Mucosa of gallbladder (tissue), 1 donor: ENCODE data around the gene SBF1. TPM values are rescaled to one million over a fixed set of nuclear protein-coding genes. Genes with fewer than 3 reads are reported as not detected.
"Not testable (repeated sequence)": the region's sequence is repeated elsewhere in the genome, so short reads cannot be mapped to it uniquely, and the experiment has no call there.

Experiments used
- DNase-seq: peaks from one replicate; pipeline ENCODE4 v3.0.0-alpha.2; 2020; ENCODE audit warnings: low spot score
- total RNA-seq: library from RNA; stranded (reverse); gene quantifications from one replicate; pipeline ENCODE4 v1.2.1, GENCODE V29; 2021
- donor health status: DM: no; HTN: no; CAD: no.

SBF1 gene
- total RNA-seq, 1 donor from 2014 or later: 95.8 TPM

DNA sequence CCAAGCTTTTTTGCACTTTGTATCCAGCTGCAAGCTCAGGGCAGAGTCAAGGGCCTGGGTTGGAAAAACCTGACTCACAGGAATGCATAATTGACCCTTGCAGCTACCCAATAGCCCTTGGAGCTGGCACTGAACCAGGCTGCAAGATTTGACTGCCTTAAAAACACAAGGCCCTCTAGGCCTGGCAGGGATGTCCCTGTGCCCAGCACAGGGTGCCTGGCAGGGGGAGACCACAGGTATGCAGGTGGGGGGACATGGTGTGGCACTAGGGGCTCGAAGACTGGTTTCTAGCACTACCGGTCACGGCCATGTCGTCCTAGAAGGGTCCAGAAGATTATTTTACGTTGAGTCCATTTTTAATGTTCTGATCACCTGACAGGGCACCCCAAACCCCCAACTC, 30.2 kb downstream of the SBF1 start:
- DNase-seq: peak; percentile 75

DNA sequence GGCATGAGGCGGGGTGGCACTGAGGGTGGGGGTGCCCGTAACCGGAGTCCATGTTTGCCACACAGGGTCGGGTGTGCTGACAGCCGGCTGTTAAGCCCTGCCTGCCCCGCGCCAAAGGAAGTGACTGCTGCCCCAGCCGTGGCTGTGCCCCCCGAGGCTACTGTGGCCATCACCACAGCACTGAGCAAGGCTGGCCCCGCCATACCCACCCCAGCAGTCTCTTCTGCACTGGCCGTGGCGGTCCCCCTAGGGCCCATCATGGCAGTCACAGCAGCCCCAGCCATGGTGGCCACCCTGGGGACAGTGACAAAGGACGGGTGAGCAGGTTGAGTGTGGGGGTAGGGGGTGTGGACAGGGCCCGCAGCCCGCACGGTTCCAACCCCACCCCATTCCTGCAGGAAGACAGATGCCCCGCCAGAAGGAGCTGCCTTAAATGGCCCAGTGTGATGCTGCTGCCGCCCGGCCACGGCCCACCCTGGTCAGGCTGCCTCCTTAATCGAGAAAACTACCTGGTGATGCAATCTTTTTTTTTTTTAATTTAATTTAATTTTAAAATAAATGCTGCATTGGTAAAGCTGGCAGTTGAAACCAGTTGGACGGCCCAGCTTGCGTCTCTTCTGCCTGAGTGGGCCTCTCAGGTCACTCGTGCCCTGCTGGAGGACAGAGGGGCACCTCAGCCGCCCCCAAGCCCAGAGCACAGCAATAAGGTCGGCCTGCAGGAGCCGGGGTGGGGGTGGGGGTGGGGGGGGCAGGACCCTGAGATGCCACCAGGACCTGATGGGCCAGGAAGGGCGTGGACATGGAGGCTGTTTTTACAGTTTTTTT, 30.8 kb downstream of the SBF1 start:
- no peak for DNase-seq

DNA sequence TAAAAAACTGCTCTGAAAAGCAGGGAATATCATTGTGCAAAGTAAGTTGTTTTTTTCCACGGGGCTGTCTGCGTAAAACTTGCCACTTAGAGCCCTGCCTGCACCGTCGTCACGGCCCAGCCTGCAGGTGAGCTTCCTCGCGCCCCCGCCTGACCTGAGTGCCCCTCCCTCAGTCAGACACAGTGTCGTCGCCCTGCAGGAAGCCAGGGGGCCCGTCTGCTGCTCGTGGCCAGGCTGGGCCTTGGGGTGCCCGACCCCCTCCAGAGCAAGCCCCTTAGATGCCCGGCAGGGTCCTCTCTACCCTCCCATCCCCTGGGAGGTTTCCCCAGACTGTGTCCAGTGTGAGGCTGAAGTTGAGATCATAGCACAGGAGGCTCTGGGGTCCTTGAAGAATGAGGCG, 31.6 kb downstream of the SBF1 start:
- no peak for DNase-seq

DNA sequence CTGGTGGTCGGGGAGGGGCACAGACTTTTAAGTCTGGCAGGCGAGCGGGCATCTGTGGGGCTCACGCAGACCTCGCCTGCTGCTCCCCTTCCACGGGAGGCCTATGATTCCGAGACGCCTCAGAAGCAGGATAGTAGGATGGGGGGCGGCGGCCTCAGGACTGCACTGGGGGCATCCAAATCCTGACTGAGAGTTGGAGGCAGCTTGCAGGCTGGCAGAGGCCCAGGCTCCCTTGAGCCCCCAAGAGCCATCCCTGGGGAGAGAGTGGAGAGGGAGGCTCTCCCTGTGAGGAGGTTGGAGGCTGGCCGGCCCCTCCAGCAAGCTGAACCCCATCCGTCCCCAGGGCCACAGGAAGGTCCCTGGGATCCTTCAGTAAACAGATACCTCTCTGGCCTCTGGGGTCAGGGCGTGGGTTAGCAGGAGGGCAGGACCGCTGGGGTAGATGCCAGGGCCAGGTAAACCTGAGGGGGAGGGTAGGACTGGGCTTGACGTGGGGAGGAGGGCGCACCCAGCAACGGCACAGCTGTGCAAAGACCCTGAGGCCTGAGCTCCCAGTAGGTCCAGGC, 33.3 kb downstream of the SBF1 start:
- DNase-seq: no peak

DNA sequence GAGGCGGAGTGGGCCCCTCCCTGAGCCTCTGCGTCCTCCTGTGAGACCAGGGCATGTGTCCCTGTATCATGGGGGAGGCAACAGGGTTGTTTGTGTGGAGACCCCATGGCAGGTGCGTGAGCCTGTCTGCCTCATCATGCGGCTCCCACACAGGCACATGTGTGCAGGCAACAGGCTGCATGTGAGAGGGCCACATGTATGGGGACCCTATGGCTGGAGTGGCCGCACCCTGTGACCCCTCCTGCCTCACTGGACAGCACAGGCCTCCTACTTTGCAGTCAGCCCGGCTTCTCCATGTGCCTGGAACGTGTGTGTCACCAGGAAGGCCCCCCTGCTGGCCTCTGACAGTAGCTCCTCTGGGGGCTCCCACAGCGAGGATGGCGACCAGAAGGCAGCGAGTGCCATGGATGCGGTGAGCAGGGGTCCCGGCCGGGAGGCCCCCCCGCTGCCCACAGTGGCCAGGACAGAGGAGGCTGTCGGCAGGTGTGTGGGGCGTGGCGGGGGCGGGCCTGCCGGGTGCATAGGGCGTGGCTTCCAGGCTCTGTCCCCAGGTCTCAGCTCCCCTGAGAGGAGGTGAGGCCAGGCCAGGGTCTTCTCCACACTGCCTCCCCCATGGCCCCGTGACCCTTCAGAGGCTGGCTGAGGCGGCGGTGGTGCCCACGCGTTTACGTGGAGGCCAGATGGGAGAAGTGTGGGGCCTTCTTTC, 34.1 kb downstream of the SBF1 start:
- DNase-seq: no peak

DNA sequence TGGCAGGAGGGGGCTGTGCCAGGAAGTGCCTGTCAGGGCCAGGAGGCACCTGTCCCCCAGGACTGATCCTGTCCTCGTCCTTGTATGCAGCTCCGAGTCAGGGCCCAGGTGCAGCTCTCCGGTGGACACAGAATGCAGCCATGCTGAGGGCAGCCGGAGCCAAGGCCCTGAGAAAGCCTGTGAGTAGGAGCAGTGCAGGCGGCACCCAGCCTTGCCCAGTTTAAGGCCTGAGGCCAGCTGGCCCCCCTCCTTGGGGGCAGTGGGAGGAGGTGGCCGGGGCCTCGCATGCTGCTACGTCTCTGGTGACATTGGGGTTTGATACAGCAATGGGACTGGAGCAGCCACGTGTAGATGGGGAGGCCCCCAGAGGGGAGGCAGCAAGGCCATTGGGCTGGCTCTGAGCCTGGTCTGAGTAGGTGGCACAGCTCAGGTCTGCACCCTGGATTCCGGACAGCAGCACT, 34.9 kb downstream of the SBF1 start:
- DNase-seq: no peak

DNA sequence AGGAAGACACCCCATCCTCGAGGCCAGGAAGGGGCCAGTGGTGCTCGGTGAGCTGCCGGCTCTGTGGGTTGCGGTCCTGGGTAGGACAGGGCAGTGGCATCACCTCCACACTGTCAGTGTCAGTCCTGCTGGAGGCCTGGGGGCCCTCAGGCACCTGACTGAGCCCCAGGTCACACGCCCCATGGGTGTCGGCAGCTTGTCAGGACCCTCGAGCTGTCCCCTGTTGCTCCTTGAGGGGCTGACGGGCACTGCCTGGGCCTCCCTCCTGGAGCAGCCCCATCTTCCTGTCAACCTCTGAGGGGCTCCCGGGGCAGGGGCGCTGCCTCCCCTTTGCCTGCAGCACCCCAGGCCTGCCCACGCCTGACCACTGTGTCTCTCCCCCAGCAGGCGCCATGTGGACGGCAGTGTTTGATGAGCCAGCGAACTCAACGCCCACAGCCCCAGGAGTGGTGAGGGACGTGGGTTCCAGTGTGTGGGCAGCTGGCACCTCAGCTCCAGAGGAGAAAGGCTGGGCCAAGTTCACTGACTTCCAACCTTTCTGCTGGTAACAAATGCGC, 35.4 kb downstream of the SBF1 start:
- no peak for DNase-seq

DNA sequence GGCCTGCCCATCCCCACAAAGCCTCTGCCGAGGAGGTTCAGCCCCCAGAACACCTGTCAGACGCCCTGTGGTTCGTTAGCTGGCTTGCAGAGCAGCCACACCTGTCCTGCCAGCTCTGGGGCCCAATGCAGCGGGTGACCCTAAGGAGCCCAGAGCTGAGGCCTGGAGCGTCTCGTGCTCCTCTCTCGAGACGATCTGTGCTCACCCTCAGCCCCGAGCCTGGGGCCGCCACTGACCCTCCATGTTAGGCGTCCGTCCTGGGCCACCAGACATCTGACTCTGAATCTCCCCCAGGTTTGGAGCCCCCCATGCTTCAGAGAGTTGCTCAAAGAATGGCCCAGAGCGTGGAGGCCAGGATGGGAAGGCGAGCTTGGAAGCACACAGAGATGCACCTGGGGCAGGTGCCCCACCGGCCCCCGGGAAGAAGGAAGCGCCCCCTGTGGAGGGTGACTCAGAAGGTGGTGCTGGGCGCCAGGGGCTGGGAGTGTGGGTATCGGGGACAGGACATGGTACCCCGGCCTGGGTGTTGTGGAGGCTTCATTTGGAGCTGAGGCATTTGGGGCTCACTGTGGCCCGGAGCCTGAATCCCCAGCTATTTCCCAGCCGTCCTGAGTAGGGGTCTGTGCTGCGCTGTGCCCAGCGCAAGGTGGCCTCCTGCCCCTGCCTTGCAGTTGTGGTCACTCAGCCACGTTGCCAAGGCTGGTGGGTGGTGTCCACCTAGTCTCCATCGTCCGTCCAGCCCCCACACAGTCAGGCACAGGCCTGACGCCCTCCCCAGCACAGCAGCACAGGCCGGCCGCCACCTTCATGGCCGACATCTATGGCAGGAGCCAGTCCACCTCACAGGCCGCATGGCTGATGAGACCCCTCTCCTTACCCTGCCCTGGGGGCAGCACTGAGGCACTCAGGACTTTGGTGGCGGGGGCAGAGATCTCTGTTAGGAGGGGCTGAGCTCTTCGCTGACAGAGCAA, 36.2 kb downstream of the SBF1 start:
- DNase-seq: no peak

DNA sequence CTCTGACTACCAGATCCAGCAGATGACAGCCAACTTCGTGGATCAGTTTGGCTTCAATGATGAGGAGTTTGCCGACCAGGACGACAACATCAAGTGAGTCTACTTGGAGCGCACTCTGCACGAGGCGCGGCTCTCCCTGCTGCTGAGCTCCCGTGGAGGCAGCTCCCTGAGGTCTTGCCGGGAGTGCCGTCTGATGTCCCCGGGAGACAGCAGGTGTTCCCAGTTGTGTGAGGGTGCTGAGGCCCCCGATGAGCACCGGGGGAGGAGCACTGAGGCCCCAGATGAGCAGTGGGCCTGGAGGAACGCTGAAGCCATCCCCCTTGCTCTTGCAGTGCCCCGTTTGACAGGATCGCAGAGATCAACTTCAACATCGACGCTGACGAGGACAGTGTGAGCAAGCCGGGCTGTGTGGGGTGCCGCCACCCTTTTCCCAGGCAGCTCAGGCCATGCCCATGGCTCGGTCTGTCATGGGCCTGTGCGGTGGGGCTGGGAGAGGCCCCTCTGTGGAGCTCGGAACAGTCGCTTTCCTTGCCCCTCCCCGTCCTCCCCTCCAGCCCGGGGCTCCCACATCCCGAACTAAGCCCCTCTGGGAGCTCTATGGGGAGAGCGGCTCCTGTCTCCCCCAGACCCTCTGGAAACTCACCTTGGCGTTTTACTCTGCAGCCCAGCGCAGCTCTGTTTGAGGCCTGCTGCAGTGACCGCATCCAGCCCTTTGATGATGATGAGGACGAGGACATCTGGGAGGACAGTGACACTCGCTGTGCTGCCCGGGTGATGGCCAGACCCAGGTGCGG, 37.1 kb downstream of the SBF1 start:
- no peak for DNase-seq

DNA sequence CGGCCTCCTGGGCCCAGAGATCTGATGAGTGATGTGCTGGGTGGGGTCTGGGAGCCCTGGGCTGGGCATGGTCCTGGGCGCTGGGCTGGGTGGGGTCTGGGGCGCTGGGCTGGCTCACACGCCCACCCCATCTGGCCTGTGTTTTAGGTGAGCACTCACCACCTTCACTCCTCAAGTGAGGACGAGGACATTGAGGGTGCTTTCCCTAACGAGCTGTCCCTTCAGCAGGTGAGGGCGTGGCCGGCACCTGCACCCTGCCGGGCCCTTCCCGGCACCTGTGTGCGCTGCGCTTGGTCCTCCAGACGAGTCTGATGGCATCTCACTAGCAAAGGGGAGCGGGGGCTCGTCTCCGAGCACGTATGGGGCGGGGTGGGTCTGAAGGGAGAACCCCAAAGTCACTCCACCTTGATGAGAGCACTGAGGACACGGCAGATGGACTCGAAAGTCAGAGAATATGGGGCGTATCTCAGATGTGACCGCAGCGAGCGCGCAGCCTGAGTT, 37.9 kb downstream of the SBF1 start:
- no peak for DNase-seq

DNA sequence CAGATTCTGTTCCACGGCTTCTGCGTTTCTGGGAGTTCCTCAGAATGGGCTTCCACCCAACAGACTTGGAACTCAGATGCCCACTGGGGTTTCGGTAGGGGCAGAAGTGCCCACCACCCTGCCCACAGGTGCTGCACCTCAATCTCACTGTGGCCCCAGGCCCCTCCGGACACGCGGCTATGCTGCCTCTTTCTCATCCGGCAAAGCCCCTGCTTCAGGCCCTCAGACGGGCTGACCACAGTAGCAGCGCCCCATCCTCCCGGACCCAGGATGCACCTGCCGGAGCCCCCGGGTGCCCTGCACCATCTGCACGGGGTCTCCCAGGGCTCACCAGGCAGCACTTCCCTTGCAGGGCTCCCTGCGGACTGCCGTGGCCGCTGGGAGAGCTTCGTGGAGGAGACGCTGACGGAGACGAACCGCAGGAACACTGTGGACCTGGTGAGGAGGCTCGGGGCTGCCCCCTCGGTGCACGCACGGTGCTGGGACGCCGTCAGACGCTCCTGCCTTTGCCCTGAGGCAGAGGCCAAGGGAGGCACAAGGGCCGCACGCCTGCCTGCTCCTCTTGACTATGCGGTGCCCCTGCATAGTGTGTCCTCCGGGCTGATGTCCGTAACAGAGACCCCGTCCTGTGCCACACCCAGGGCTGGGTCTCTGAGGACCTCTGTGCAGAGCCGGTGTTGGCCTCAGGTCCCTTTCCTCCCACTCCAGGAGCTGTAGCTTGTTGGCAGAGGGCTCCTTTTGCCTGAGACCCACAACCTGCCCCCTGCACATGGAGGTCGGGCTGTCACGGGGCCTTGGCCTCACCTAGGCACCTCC, 38.6 kb downstream of the SBF1 start:
- no peak for DNase-seq

DNA sequence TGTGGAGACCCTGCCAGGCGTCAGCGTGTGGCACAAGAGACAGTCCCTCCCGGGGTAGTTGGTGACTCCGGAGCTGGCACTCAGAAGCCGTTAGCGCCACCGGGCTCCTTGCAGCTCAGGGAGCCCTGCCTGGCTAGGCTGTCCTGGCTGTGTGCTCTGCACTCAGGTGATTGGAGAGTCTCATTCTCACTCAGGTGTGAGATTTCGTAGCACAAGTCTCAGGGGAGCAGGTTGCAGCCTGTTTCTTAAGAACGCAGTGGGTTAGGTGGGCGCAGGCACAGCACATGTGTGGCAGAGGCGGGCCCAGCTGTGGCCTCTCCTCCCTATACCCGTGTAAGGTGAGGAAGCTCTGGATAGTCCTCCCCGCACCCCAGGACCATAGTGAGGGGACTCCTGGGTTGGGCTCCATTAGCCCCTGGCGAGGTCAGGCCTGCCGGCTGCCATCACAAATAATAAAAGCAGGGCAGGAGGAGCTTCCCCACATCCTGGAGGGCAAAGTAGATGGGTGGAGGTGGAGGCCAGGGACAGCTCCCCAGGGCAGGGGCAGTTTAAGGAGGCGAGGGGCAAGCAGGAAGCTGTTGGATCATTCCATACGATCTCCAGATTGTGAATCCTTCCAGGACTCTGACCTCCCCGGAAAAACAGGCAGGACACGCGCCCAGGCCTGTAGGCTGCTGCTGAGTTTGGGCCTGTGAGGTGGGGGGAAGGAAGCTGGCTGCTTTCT, 39.4 kb downstream of the SBF1 start:
- DNase-seq: no peak

DNA sequence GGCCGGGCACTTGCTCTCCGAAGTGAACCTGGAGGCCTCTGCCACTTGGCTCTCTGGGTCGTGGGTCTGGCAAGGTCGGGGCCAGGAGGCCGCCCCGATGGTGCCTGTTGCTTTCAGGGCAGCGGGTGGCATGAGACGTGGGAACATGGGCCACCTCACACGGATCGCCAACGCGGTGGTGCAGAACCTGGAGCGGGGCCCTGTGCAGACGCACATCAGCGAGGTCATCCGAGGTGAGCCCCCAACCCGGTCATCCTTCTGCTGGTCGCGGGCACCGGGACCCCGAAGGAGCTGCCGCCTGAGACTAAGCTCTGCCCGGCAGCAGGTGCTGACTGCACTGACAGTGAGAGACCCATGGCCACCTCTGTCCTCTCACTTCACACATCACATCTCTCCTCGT, 40.0 kb downstream of the SBF1 start:
- DNase-seq: no peak

DNA sequence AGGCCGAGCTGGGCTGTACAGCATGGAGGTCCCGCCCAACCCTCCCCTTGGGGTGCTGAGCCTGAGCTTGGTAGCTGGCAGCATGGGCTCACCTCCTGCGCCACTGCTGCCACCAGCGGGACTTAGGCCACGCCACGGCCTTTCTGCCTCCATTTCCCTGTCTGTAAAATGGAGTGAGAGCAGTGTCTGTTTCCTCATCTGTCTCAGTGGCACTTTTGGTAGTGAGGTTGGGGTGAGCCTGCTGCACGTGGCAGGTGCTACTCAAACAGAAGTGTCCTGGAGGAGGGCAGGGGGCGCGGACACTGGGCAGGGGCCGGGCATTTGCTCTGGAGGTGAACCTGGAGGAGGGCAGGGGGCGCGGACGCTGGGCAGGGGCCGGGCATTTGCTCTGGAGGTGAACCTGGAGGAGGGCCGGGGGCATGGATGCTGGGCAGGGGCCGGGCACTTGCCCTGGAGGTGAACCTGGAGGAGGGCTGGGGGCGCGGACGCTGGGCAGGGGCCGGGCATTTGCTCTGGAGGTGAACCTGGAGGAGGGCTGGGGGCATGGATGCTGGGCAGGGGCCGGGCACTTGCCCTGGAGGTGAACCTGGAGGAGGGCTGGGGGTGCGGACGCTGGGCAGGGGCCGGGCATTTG, 41.8 kb downstream of the SBF1 start:
- not testable (repeated sequence) for DNase-seq

DNA sequence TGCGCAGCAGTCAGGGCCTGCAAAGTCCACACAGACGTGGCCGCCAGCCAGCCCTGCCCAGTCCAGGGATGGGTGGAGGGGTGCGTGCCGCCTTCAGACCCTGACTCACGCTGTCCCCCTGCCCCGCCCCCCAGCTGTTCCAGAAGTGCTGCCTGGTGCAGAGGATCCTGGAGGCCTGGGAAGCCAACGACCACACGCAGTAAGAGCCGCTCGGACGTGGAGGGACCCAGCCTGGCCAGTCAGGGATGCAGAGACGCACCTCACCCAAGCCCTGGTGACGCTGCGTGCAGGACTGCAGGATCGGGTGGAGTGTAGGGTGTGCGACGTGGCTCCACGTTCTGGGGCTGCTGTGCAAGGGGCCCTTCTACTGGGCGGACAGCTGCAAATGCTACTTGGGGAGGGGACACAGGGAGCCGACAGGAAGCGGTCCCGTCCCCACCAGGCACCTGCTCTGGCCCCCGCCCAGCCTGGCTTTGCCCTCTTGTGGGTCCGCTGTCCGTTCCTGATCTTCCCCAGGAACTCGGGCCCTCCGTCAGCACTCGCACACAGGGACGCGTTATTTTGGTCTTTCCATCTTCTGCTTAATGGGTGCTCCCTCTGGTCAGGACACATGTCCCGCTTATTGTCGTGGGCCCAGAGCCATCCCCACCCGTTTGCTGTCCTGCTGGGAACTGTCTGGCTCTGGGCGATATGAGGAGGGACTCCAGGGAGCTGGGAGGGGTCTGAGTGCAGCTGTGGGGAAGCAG, 42.5 kb downstream of the SBF1 start:
- no peak for DNase-seq

DNA sequence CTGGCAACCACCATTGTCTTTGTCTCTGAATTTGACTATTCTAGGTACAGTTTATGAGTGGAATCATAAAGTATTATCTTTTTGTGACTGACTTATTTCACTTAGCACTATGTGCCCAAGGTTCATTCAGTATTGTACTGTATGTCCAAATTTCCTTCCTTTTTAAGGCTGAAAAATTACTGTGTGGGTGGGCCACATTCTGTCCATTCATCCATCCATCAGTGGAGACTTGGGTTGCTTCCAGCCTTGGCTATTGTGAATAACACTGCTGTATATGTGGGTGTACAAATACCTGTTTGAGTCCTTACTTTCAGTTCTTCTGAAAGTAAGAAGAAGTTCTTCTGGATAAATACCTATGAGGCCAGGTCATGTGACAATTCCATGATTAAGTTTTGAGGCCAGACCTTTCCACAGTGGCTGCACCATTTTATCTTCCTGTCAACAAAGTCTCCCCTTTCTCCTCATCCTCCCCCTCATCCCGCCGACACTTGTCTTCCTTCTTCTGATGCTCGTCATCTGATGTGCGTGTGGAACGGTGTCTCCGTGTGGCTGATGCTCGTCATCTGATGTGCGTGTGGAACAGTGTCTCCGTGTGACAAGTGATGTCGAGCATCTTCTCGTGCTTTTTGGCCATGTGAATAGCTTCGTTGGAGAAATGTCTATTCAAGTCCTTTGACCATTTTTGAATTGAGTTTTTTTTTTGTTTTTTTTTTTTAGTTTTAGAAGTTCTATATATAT, 49.5 kb downstream of the SBF1 start:
- no peak for DNase-seq

DNA sequence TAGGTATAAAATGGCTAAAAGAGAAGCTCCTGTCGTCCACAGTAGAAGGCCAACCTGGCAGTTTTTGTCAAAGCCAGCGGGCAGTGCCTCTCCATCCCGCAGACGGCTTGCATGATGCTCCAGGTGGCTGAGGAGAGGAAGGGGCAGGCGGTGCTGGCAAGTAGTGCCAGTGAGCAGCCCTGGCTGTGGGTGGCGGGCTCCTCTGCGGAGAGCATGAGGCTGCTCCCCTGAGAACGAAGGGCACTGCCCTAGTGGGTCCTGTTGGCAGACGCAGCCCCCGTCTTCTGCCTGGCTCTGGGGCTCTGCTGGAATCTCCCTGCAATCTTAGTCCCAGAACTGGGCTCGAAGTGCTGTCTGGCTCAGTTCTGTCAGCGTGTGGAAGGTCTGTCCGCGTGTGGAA, 50.9 kb downstream of the SBF1 start:
- DNase-seq: no peak
